Measurements from ENCODE around the gene ALG10B. TPM values are rescaled to one million over a fixed set of nuclear protein-coding genes. Genes with fewer than 3 reads are reported as not detected.
"Not testable (repeated sequence)": the region's sequence is repeated elsewhere in the genome, so short reads cannot be mapped to it uniquely, and the experiment has no call there.

Gene ALG10B
- total RNA-seq, 1 donor from 2014 or later = 9.8 TPM

- H3K4me3 Mint-ChIP-seq = no peak overlapping the region
- ChIA-PET CTCF (interaction anchor here (1.5 to 1.9 kb wide), 3 partner anchors 578 to 944 kb away, joined by 3 to 13 read pairs (median 4); no protein-coding TSS in a partner anchor), POLR2A (no interaction called here)
- intact Hi-C loops (cut with micrococcal nuclease) = loop anchor here (1.0 kb wide), 1 partner anchor 945 kb away; no protein-coding TSS in a partner anchor
- TF ChIP-seq CTCF (IDR thresholded peaks at IDR 0.05) = peak; percentile 78
- peaks cover 1% of the 10 kb centered on the region for H3K4me1 Mint-ChIP-seq
- peaks cover 4% of the 10 kb centered on the region for H3K36me3 Mint-ChIP-seq (ENCODE audit: low read depth)
- no peaks in the 10 kb centered on the region for H3K27me3 Mint-ChIP-seq
- no peaks in the 10 kb centered on the region for H3K9me3 Mint-ChIP-seq
- peak; percentile 47 for ATAC-seq (ENCODE audit: low read depth)
- no peak for DNase-seq
- H3K27ac Mint-ChIP-seq = no peak overlapping the region
Observed at GRCh38 chr12:38328306-38328895, 11.8 kb downstream of the ALG10B start.

GRCh38 chr12:38330414-38330813 lies 13.8 kb downstream of the ALG10B start:
- H3K27me3 Mint-ChIP-seq; intact Hi-C loops (cut with micrococcal nuclease); POLR2A ChIA-PET; DNase-seq; ATAC-seq (ENCODE audit: low read depth); H3K9me3 Mint-ChIP-seq; H3K36me3 Mint-ChIP-seq (ENCODE audit: low read depth); H3K27ac Mint-ChIP-seq; H3K4me1 Mint-ChIP-seq; CTCF ChIA-PET; H3K4me3 Mint-ChIP-seq: not testable (repeated sequence)

- Mint-ChIP-seq H3K36me3 (ENCODE audit: low read depth) (no peaks in the 10 kb centered on the region), H3K4me3 (no peak overlapping the region), H3K4me1 (peaks cover 1% of the 10 kb centered on the region), H3K9me3 (no peaks in the 10 kb centered on the region), H3K27ac (no peak overlapping the region), H3K27me3 (no peaks in the 10 kb centered on the region)
- ATAC-seq (ENCODE audit: low read depth) (no peak), DNase-seq (no peak)
- no peak for TF ChIP-seq CTCF (IDR thresholded peaks at IDR 0.05)
- ChIA-PET POLR2A (no interaction called here), CTCF (interaction anchor here (1.1 kb wide), 1 partner anchor 943 kb away, joined by 4 read pairs; no protein-coding TSS in a partner anchor)
- intact Hi-C loops (cut with micrococcal nuclease) = no loop called here
Observed at GRCh38 chr12:38332814-38333213, 16.2 kb downstream of the ALG10B start.

- no peak for TF ChIP-seq CTCF (IDR thresholded peaks at IDR 0.05)
- Mint-ChIP-seq H3K36me3 (ENCODE audit: low read depth) (no peaks in the 10 kb centered on the region), H3K27ac (no peak overlapping the region), H3K9me3 (peaks cover 2% of the 10 kb centered on the region), H3K4me3 (no peak overlapping the region), H3K27me3 (no peaks in the 10 kb centered on the region), H3K4me1 (no peaks in the 10 kb centered on the region)
- no peak for DNase-seq
- ChIA-PET CTCF (no interaction called here), POLR2A (no interaction called here)
- no peak for ATAC-seq (ENCODE audit: low read depth)
- intact Hi-C loops (cut with micrococcal nuclease) = no loop called here
Observed at GRCh38 chr12:38342444-38342843, 25.9 kb downstream of the ALG10B start.

- H3K4me1 Mint-ChIP-seq; DNase-seq; H3K27ac Mint-ChIP-seq; CTCF ChIA-PET; H3K36me3 Mint-ChIP-seq (ENCODE audit: low read depth); H3K9me3 Mint-ChIP-seq; ATAC-seq (ENCODE audit: low read depth); intact Hi-C loops (cut with micrococcal nuclease); H3K4me3 Mint-ChIP-seq; H3K27me3 Mint-ChIP-seq; POLR2A ChIA-PET: not testable (repeated sequence)
Observed at GRCh38 chr12:38343256-38343655, 26.7 kb downstream of the ALG10B start.

GRCh38 chr12:38343916-38344315 lies 27.3 kb downstream of the ALG10B start:
- POLR2A ChIA-PET; H3K36me3 Mint-ChIP-seq (ENCODE audit: low read depth); H3K4me3 Mint-ChIP-seq; CTCF ChIA-PET; H3K27me3 Mint-ChIP-seq; H3K9me3 Mint-ChIP-seq; ATAC-seq (ENCODE audit: low read depth); DNase-seq; H3K4me1 Mint-ChIP-seq; H3K27ac Mint-ChIP-seq; intact Hi-C loops (cut with micrococcal nuclease): not testable (repeated sequence)

All from activated B cell treated with CpG ODN at 0.5 μM for 24 hours (primary cell).